Left lobe of liver (tissue), 2 donors: ENCODE data around the gene CCL4L2. TPM values are rescaled to one million over a fixed set of nuclear protein-coding genes. Genes with fewer than 3 reads are reported as not detected.
"Not testable (repeated sequence)": the region's sequence is repeated elsewhere in the genome, so short reads cannot be mapped to it uniquely, and the experiment has no call there.

Experiments
- ATAC-seq: fragments of 200-7000 bp; cut with Tn5 transposase; one replicate; pipeline ENCODE4 v1.9.1; 2020; ENCODE audit warnings: mild to moderate bottlenecking, moderate library complexity
- DNase-seq: peaks from one replicate; pipeline ENCODE4 v3.0.0-alpha.2; 2020; ENCODE audit warnings: low spot score
- total RNA-seq: library from RNA; stranded (reverse); gene quantifications from one replicate; pipeline ENCODE4 v1.2.1, GENCODE V29; 2021
- donor health status: DM: no; HTN: no; CAD: no; lungs with moderate emphysema.
- donor health status: DM: no; HTN: yes; CAD: no.

CCL4L2 gene
- not detected for total RNA-seq

DNA sequence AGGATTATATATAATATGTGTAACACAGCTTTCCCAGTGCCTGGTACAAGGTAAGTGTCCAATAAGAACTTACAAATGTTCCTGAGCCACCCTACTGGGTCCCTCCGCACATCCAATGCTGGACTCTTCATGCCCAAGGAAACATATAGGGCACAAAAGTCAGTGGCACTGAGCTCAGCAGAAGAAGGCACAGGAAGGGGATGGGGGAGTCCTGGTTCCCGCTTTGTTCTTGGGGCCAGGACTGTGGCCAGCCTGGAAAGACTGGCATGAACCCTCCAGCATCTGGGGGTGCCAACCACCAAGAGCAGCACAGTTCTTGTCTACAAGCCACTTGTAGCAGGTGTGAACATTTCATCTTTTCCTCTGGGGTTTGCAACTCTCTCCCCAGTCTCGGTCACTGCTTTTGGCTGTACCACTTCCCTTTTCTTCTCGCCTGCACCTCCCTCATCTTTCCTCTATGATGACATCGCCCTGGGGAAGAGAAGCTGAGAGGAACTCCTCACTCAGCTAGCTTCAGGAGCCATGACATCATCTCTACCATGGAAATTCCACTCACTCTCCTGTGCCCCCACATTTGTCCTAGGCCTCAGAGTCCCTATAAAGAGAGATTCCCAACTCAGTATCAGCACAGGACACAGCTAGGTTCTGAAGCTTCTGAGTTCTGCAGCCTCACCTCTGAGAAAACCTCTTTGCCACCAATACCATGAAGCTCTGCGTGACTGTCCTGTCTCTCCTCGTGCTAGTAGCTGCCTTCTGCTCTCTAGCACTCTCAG lies at the start of gene CCL4L2:
TSS of gene CCL4L2 (plus strand) at position 625 of the 773 bp plus-strand sequence.
- ATAC-seq, result peak; percentile 55
- not testable (repeated sequence) for DNase-seq

DNA sequence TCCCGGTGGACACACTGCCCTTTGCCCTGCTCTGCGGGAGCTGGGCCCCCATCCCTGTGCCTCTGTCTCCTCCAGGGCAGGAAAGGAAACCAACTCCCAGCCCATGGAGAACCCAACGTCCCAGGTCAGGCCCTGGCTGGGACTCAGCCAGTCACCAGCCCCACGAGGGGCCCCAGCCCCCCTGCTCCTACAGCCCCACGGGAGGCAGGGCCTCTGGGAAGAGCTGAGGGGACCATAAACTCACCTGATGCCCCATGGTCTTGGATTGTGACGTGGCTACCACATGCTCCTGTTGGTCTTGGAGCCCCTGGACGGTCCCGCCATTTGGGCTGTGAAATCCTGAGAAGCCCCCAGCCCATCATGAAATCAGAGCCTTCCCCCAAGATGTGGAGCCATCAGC lies 42.0 kb upstream of the CCL4L2 start:
- DNase-seq, ATAC-seq: not testable (repeated sequence)

DNA sequence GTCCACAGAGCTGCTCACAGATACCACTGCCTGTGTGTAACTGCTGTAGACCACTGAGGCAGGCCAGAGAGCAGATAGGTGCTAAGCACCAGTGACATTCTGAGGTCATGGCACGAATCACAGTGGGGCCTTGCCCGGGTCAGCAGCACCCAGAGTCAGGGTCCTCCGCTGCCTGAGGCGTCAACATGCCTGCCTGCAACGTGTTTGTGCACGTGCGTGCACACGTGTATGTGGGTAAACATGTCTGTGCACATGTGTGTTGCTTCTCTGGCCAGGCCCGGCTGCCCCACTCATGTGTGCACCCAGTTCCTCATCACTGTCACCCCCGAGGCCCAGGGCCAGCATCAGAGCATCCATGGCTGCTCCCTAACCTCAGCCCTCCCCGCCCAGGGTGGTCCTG lies 34.3 kb upstream of the CCL4L2 start, which contains the start of gene TBC1D3B:
TSS of gene TBC1D3B (minus strand) at position 101 of the 400 bp plus-strand sequence. CDS start 1,586 bp downstream, outside the sequence.
- not testable (repeated sequence) for DNase-seq, ATAC-seq

DNA sequence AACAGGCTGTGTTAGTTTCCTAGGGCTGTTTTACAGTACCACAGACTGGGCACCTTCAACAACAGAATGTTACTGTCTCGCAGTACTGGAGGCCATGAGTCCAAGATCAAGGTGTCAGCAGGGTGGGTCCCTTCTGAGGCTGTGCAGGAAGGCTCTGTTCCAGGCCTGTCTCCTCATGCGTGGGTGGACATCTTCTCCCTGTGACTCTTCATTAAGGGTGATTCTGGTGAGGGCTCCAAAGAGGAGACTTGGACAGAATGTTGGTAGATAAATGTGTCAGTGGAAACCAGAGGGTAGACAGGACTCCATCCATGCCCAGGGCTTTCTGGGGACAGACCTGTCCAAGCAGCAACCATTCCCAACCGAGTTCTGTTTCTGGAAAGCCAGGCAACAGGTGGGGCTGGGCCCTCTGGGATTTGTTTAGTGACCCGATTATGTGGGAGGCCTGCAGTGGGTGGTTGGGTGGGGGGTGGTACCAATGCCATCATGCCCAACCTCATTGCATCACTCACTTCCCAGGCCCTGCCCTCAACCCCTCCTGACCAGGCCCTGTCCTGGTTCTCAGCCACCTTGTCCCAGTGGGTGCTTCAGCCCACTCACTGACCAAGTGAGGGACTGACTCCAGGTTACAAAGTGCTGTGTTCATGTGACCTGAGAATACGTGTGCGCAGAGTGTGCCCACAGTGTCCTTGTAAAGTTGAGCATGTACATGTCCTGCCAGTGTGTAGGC lies 29.3 kb upstream of the CCL4L2 start:
- ATAC-seq, result not testable (repeated sequence)
- DNase-seq, result peak; percentile 46

DNA sequence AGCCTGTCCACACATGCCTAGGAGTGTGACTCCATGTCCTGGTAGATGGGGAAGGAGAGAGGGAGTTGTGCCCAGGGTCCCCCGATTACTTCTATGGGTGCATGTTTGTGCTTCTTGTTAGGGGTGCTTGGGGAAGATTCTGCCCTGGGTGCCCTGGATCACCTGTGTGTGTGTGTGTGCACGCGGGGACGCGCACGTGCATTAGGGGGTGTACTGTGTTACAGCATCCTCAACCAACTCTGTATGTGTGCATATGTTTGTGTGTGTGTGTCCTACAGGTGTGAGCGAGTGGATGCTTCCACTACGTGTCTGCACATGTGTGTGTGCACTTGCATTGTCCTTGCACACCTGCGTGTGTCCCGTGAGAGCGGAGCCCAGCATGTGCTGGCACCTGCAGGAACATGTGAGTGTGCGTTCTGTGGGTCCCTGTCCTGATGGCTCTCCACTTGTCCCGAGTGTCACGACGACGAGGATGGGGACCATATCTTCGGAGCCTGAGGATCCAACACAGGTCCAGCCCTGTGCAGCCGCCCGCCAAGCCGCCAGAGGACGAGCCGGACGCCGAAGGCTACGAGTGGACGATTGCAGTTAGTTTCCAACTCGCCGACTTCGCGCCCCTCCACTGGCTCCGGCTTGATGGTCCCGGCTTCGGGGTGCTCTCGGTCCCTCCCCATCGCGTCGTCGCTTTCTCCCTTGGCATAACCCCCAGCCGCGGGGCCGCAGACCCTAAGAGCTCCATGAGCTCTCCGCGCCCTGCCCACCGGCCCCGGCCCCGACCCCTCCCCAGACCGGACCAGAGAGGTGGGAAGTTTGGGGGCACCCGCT lies 28.5 kb upstream of the CCL4L2 start:
- peak; percentile 61 for ATAC-seq
- no peak for DNase-seq

DNA sequence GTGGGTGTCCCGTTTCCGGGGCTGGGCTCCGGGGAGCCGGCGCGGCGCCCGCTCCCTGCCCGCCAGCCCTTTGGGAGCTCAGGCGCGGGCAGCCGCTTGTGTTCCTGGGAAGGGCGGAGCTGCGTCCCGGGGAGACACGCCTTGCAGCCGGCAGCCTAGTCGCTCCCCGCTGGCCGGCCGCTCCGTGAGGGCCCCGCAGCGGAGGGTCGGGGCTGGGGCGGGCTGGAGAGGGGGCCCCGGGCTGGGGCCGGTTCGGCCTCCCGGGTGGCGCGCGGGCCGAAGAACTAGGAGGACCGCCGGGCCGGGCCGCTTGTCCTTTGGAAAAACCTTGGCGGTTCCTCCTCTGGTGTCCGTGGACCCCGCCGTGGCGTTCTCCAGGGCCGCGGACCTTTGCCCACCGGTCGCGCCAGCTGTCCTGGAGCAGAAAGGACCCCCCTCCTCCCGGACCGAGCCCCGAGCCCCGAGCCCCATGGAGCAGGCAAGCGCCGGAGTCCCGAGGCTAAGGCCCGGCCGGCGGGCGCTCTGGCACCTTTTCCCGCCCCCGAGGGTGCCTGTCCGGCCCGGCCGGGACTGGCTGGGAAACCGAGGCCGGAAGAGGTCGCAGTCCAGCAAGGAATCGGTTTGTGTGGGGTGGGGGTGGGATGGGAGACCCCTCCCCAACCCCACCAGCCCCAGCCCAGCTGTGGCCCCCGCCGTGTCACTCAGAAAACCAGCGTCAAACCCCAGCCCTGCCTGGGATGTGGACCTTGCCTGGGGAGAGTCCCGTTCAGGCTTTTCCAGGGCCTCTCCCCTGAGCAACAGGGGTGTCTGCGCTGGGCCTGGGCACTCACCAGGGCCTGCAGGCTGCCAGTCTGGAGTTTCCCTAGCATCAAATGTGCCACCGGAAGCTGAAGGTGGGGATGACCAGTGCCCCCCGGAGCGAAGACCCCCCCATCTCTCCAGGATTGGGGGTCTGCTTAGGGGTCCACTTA lies 27.6 kb upstream of the CCL4L2 start:
- ATAC-seq (peak; percentile 94), DNase-seq (peak; percentile 74)

DNA sequence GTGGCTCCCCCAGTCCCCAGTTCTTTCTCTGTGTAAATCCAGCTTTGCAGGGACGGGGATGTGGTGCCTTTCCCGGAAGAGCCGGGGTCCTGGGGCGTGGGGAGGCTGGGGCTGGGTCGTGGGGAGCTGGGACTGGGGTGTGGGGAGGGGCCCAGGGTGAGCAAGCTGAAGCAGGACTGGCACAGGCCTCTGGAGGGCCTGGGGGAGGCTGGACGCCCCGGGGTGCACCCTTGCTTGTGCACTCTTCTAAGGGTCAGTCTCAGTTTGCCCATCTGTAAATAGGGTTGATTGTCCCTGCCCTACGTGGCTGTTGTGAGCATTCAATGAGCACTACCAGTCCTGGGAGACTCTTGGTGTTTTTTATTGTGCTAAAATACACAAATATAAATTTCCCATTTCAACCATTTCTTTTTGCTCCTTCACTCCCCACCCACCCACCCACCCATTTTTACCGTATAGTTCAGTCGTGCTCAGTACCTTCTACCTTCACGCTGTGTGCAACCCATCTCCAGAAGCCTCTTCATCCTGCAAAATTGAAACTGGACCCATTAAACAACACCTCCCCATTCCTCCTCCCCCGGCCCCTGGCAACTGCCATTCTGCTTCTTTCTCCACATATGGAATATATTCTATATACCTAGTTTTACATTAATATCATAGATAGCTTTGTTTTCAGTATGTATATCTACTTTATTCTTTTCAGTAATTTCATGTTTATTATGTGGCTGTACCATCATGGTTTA lies 26.7 kb upstream of the CCL4L2 start:
- ATAC-seq, result no peak
- no peak for DNase-seq

DNA sequence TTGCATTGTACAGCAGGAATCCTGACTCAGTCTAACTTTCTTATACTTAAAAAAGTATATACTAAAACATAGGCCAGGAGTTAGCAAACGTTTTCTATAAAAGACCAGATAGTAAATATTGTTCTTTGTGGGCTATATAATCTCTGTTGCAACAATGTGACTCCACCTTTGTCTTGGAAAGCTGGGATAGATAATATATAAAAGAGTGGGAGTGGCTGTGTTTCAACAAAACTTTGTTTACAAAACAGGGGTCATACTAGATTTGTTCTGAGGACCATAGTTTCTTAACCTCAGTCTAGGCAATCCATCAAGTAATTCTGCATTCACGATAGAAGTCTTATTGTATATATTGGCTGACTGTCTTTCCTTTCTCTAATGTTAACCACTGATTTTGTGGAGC lies 25.4 kb upstream of the CCL4L2 start:
- ATAC-seq (no peak), DNase-seq (no peak)

DNA sequence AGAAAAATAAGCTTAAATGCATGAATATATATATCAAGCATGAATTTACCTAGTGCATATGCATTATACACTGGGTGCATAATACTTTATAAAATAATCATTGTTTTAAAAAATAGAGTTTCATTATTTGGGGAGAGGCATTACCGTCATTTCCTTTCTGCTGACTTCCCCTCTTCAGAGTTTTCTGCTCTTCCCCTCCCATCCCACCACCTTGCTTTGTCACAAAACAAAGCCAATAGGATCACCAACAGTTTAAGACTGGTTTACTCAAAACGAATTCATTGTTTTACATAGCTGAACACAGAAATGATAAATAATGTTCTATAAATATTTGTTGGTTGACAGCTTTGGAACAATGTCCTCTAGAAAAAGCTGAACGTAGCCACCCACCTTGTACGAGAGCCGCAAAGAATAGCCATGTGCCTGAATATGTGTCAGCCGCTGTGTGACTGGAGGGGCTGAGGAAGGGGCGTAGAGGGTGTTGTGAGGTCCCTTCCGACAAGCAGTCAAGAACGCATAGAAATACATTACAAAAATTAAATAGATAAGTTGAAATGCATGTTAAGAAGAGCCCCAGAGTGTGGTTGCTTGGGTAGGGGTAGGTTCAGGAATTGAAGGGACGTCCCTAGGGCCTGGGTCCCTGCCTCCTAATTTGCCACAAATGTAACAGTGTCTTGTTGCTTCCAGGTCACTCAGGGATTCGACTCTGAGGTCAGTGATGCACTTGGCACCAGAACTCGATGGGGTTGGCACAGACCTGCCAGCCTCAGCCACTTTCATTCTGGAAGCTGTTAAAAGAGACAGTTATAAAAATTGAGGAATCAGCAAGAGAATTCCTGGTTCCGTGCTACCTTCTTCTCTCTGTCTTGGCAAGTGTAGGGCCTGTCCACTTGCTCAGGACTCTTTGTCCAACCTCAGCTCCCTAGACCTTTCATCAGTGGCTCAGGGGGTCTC lies 23.8 kb upstream of the CCL4L2 start:
- peak; percentile 51 for DNase-seq
- peak; percentile 20 for ATAC-seq

DNA sequence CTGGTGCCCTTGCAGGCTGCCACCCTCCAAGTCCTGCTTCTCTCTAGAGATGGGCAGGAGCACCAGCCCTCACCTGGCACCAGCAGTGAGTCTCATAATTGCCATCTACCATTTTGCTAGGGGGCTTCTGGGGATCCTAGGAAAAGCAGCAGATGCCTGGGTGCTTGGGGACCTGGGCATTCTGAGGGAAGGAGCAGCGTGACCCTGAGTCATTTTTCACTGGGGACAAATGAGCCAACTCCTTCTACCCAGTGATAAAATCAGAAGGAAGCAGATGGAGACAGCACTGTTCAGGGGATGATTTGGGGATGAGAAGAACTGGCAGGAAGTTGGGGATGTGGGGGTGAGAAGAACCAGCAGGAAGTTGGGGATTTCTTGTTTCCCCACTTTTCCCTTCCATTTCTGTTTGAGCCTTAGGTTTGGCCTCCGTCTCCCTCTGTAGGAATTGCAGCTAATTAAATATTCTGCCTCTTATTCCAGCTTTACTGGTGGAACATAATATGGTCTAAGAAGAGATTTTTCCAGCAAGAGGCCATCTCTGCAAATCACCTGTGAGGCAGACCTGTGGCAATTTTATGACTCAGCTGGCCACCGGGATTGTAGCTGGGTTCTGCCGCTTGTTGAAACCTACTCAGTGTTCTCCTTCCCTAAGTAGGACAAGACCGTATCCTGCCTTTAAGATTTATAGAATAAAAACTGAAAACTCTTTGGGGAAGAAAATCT lies 22.8 kb upstream of the CCL4L2 start:
- not testable (repeated sequence) for DNase-seq, ATAC-seq

DNA sequence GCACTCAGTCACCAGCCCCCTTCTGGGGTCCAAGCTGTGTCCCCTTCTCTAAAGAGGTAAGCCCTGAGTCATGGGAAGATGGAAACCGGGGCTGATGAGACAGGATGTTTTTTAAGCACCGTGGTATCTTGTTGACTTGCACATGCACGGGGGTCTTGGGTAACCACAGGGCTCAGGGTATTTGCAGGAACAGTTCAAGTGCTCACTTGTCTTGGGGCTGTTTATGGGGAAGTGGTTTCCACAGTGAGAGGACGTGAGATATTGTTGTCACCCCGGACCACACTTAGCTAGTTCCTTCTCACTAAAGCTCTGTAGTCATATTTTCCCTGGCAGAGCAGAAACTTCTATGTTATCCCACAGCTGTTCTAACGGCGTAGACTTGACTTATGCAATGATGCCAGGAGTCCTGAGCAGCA lies 22.0 kb upstream of the CCL4L2 start:
- DNase-seq (no peak), ATAC-seq (peak; percentile 12)

DNA sequence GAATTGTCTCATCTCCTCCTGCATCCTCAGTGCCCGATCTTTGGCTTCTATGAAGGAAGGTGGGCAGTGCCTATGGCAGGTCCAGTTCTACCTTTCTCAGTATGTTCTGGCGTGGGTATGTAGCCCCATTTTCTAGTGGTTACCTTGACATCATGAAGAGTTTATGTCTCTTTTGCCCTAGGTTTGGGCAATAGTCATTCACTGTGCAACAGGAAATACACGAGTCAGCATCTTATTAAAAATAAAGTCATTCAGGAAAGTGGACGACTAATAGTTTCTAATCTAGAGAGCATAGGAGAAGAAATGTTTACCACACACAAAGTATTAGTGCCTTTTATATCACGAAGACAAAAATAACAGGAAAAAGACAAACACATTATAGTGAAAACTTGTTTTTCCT lies 20.9 kb upstream of the CCL4L2 start:
- ATAC-seq, DNase-seq: not testable (repeated sequence)

DNA sequence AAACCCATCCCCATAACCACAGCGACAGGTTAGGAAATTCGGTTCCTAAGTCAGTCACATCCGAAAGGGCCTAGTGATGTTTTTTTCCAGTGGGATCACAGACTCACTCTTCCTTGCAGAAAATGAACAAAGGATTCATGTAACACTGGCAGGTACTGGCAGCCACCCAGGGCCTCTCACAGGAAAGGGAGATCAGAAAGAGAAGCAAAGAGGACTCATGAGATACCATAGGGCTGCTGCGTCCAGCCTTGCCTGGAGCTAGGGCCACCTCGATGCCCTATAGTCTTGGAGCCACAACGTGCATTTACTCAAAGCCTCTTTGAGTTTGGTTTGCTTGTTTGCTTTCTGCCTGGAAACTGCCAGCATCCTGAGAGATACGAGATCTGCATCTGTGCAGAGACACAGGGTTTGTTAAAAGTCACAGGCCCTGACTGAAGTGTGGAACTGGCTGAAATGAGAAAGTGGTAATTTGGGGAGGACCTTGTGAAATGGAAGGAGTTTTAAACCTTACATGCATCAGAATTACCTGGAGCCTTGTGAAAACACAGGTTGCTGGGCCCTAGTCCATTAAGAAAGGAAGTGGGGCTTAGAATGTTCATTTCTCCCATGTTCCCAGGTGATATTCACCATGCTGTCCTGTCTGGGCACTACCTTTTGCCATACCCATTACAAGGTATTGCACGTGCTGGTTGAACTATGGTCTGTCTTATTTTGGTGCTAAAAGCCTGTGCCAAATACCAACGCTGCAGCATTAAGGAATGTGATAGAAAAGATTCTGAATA lies 20.1 kb upstream of the CCL4L2 start:
- ATAC-seq, DNase-seq: not testable (repeated sequence)

DNA sequence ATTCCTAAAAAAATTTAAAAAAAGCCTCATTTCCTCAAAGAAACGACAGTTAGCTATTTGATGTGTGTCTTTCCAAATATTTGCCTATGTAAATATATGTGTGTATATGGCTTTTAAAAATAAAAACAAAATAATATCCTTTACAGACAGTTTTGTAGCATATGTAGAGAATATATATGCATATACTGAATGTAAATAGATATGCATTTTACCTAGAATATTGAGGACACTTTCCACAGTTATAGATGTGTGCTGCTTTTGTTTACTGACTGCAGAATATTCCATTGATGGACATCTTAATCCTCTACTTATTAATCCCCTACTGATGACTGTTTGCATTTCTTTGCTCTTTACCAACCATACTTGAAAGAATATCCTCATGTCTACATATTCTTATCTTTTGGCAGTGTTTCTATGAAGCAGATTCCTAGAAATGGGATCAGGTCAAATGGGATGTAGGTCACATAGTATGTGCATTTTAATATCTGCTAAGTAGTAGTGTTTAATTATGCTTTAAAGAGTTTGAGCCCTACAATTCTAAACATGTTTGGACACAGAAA lies 17.6 kb upstream of the CCL4L2 start:
- DNase-seq, result no peak
- ATAC-seq, result no peak

DNA sequence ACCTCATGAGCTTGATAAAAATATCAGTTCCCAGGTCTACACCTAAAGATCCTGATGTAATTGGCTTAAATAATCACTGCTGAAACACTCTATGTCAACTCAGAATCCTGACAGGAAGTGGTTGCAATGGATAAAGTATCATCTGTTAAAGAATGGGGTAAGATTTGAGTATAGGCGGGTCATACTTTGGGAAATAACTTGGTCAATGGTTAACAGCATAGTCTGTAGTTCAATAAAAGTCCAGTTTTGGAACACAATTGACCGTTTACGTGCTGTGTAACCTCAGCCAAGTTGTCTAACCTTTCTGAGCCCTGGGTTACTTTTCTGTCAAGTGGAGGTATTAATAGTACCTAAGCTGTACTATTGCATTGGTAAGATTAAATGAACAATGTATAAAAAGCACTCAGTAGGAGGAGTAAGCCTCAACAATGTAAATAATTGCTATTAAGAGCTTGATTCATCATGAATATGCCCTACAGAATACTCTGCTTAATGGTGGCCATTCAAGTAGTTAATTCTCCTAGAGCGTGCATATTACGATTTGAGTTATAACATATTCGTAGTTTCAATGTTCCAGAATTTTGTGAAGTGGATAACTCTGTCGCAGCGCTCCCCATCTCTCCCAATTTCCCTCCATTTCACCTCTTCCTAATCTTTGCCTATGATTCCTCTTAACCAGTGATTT lies 16.6 kb upstream of the CCL4L2 start:
- not testable (repeated sequence) for DNase-seq
- ATAC-seq, result peak; percentile 69
